ENCODE results near the gene TROAP.
"Not testable (repeated sequence)": the region's sequence is repeated elsewhere in the genome, so short reads cannot be mapped to it uniquely, and the experiment has no call there.

TROAP gene

GRCh38 chr12:49295082-49295936, 27.7 kb upstream of the TROAP start, which contains the start of gene PRPH:
TSS of gene PRPH (plus strand) at chr12:49295147. CDS start at chr12:49295201, 54 bp downstream.
- DNase-seq, result no peak

DNA sequence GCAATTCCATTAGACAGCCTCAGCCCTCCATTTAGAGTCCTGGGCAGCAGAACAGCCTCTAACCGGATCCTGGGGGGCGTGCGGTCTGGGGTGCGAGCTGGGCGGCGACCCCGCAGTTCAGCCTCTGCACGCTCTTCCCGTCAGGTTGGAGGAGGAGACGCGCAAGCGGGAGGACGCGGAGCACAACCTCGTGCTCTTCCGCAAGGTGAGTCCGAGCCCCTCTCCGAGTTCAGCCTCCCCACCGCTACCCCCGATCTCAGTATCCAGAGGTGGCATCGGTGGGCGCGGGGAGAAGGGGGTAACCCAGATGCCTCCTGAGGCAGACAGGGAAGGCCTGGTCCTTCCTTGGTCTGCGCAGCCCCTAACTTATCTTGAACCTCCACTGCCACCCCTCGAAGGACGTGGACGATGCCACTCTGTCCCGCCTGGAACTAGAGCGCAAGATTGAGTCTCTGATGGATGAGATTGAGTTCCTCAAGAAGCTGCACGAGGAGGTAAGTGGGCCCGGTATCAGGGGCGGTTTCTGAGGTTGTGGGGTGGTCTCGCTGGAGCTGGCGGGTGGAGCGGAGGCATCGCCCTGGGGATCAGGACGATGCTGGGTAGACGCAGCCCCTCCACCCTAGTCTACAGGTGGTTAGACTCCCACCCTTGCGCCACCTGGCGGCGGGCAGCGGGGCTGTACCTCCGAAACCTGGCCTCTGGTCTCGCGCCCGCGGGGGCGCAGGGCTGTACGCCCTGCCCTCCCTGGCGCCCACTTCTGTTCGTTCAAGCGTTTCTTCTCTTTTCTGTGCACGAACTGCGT, 26.8 kb upstream of the TROAP start:
- DNase-seq, result peak; percentile 70

- peak; percentile 53 for DNase-seq
Measured at GRCh38 chr12:49296836-49297694, 26.0 kb upstream of the TROAP start.

- DNase-seq, result no peak
Measured at GRCh38 chr12:49297695-49298060, 25.4 kb upstream of the TROAP start.

GRCh38 chr12:49298160-49298559, 24.9 kb upstream of the TROAP start:
- peak; percentile 12 for DNase-seq

DNA sequence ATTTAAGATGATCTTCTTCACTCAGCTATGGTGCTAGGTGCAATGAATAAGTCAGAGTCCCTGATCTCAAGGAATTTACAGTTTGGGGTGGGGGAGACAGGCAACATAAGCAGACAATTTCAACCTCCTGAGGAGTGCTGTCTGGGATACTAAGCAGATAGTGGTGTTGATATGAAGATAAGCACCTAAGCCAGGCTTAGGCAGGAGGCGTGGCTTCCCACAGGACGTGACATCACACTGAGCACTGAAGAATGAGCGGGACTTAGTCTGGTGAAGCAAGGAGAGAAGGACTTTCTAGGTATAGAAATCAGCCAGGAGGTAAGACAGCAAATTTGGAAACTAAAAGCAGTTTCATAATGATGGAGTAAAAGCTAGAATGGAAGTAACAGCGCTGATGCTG, 21.3 kb upstream of the TROAP start:
- DNase-seq, result peak; percentile 79

GRCh38 chr12:49304161-49304560, 18.9 kb upstream of the TROAP start:
- DNase-seq, result no peak

DNA sequence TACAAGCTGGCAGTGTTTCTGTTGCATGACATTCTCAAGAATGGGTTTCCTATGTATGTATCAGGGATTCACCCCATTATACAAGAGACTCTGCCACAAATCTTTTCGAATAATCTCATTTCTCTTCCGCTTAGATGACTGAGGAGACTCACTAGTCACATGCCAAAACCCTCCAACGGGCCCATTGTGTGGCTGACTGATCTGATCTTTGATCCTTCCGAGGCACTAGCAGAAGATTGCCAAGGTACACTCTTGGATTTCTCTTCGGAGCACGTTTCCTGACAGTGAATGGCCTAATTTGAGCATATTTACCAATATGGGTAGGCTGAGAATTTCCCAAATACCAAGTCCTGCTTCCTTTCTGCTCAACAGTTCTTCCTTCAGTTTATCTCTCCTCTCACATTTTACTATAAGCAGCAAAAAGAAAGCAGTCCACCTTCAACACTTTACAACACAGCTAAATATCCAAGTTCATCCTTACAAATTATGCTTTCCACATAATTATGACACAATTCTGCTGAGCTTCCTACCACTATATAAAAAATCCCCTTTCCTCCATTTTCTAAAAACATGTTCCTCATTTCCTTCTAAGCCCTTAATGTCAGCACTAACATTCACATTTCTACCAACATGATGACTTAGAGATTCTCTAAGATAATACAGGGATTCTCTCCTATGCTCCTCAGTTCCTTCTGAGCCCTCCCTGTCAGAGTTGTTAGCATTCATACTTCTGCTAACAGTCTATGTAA, 17.1 kb upstream of the TROAP start:
- no peak for DNase-seq

- DNase-seq, result no peak
Measured at GRCh38 chr12:49309386-49309785, 13.7 kb upstream of the TROAP start.

- DNase-seq, result not testable (repeated sequence)
Measured at GRCh38 chr12:49310451-49311000, 12.5 kb upstream of the TROAP start.

DNA sequence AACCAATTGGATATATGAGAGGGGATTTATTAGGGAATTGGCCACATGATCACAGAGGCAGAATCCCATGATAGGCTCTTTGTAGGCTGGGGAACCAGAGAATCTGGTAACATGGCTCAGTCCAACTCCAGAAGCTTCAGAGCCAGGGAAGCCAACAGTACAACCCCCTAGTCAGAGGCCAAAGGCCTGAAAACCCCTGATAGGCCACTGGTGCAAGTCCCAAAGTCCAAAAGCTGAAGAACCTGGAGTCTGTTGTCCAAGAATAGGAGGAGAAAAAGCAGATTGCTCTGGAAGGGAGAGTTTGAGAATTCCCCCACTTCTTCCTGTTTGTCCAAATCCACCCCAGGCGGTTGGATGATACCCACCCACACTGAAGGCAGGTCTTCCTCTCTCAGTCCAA, 8.2 kb upstream of the TROAP start:
- DNase-seq, result no peak

- not testable (repeated sequence) for DNase-seq
Measured at GRCh38 chr12:49317118-49317517, 5.9 kb upstream of the TROAP start.

GRCh38 chr12:49320411-49321103, 2.5 kb upstream of the TROAP start:
- not testable (repeated sequence) for DNase-seq

DNA sequence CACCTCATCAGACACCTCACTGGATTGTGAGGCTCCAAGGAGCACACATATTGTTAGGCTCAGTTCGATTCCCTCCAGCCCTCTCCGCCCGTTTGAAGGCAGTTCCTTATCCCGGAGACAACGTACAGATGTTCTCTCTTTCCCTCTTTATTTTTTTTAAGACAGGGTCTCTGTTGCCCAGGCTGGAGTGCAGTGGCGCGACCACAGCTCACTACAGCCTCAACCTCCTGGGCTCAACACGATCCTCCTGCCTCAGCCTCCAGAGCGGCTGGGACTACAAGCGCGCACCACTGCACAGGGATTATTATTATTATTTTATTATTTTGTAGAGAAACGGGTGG, 718 bp upstream of the TROAP start:
- DNase-seq, result no peak

DNA sequence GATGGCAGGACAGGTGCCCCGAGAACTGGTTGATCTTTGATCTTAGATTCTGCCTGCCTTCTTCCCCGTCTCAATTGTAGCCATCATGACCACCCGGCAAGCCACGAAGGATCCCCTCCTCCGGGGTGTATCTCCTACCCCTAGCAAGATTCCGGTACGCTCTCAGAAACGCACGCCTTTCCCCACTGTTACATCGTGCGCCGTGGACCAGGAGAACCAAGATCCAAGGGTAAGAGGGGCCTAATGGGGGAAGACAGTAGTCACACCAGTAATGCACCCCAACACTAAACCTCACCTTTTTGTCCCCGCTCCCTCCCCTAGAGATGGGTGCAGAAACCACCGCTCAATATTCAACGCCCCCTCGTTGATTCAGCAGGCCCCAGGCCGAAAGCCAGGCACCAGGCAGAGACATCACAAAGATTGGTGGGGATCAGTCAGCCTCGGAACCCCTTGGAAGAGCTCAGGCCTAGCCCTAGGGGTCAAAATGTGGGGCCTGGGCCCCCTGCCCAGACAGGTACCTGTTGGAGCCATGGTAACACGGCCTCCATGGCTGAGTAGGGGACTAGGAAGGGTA, 556 bp downstream of the TROAP start:
- DNase-seq, result no peak

- DNase-seq, result no peak
Measured at GRCh38 chr12:49325606-49326005, 2.6 kb downstream of the TROAP start.

- DNase-seq, result no peak
Measured at GRCh38 chr12:49327368-49327767, 4.3 kb downstream of the TROAP start.

- DNase-seq, result no peak
Measured at GRCh38 chr12:49327887-49328286, 4.8 kb downstream of the TROAP start.

DNA sequence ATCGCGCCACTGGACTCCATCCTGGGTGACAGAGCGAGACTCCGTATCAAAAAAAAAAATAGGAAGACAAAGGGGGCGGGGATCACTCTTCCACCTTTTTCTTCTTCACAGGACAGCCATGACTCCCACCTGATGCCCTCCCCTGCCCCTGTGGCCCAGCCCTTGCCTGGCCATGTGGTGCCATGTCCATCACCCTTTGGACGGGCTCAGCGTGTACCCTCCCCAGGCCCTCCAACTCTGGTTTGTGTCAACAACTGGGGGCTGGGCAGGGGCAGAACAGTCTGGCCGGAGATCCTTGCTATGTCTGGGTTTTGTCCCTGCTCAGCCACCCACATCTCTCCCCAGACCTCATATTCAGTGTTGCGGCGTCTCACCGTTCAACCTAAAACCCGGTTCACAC, 5.8 kb downstream of the TROAP start:
- DNase-seq, result no peak

- no peak for DNase-seq
Measured at GRCh38 chr12:49330032-49330619, 7.1 kb downstream of the TROAP start.

Measured in activated CD4-positive, alpha-beta T cell treated with anti-CD3 and anti-CD28 coated beads, Interleukin-2, amount 50 U/mL, for 16 hours (primary cell).